ENCODE results near the gene RNF214. TPM values are rescaled to one million over a fixed set of nuclear protein-coding genes. Genes with fewer than 3 reads are reported as not detected.

The RNF214 gene
- total RNA-seq, 2 donors from 2014 or later, result 46.4 to 51.1 TPM

GRCh38 chr11:117230999-117231841 lies 1.3 kb upstream of the RNF214 start:
- no peaks in the 10 kb centered on the region for H3K27me3 ChIP-seq (ENCODE audit: control insufficient read depth, insufficient read depth, low read length, poor library complexity, severe bottlenecking)
- DNase-seq, result no peak
- H3K27ac Mint-ChIP-seq, result peak overlapping the region; percentile 89
- WGBS, 2 experiments (ENCODE audit: insufficient coverage in 1 of 2, insufficient read length in 1 of 2), result 5 to 16% methylated on average over 10 to 14 of the region's 14 CpGs
- H3K4me3 Mint-ChIP-seq, result peak overlapping the region; percentile 85
- H3K4me1 Mint-ChIP-seq, result peaks cover 31% of the 10 kb centered on the region
- H3K27me3 Mint-ChIP-seq (ENCODE audit: insufficient read depth), result no peaks in the 10 kb centered on the region
- H3K9ac ChIP-seq (ENCODE audit: extremely low read depth, low read length, poor library complexity, severe bottlenecking), result peak overlapping the region; percentile 63
- peaks cover 9% of the 10 kb centered on the region for H3K4me1 ChIP-seq (ENCODE audit: control insufficient read depth, insufficient read depth, low read length)
- peak overlapping the region; percentile 91 for H3K4me3 ChIP-seq (ENCODE audit: low read length)
- TF ChIP-seq CTCF (conservative IDR thresholded peaks at IDR 0.05), result no peak
- H3K9me3 Mint-ChIP-seq, result no peaks in the 10 kb centered on the region
- H3K36me3 Mint-ChIP-seq (ENCODE audit: low read depth), result peaks cover 24% of the 10 kb centered on the region
- H3K36me3 ChIP-seq (ENCODE audit: control insufficient read depth, insufficient read depth, low read length), result peaks cover 46% of the 10 kb centered on the region
- no peaks in the 10 kb centered on the region for H3K9me3 ChIP-seq (ENCODE audit: control insufficient read depth, low read length)
- peak overlapping the region; percentile 5 for H3K27ac ChIP-seq (ENCODE audit: low read depth, low read length)

- Mint-ChIP-seq H3K4me3 (peak within 1 kb of the TSS; percentile 85), H3K27ac (peak within 1 kb of the TSS; percentile 95), H3K36me3 (ENCODE audit: low read depth) (peaks cover 26% of the 10 kb centered on the region), H3K27me3 (ENCODE audit: insufficient read depth) (no peaks in the 10 kb centered on the region), H3K9me3 (no peaks in the 10 kb centered on the region), H3K4me1 (peaks cover 31% of the 10 kb centered on the region)
- peaks cover 47% of the 10 kb centered on the region for H3K36me3 ChIP-seq (ENCODE audit: control insufficient read depth, insufficient read depth, low read length)
- H3K4me1 ChIP-seq (ENCODE audit: control insufficient read depth, insufficient read depth, low read length), result peaks cover 9% of the 10 kb centered on the region
- DNase-seq, result no peak
- 0% methylated on average over 13 of the region's 13 CpGs; no CpG with 5 or more reads in 1 of the 2 experiments for WGBS, 2 experiments (ENCODE audit: insufficient coverage in 1 of 2, insufficient read length in 1 of 2)
- peak within 1 kb of the TSS; percentile 74 for H3K9ac ChIP-seq (ENCODE audit: extremely low read depth, low read length, poor library complexity, severe bottlenecking)
- TF ChIP-seq CTCF (conservative IDR thresholded peaks at IDR 0.05), result no peak
- H3K27ac ChIP-seq (ENCODE audit: low read depth, low read length), result peak within 1 kb of the TSS; percentile 5
- H3K4me3 ChIP-seq (ENCODE audit: low read length), result peak within 1 kb of the TSS; percentile 96
- H3K27me3 ChIP-seq (ENCODE audit: control insufficient read depth, insufficient read depth, low read length, poor library complexity, severe bottlenecking), result no peaks in the 10 kb centered on the region
- H3K9me3 ChIP-seq (ENCODE audit: control insufficient read depth, low read length), result no peaks in the 10 kb centered on the region
Measured at GRCh38 chr11:117231842-117232091, 704 bp upstream of the RNF214 start, which contains the start of gene PCSK7. Gene PCSK7 (minus strand): TSS chr11:117232073. CDS start chr11:117229844, 2,229 bp downstream.

- peaks cover 31% of the 10 kb centered on the region for H3K4me1 Mint-ChIP-seq
- no peaks in the 10 kb centered on the region for H3K27me3 ChIP-seq (ENCODE audit: control insufficient read depth, insufficient read depth, low read length, poor library complexity, severe bottlenecking)
- 0 to 5% methylated on average over 13 to 23 of the region's 27 CpGs for WGBS, 2 experiments (ENCODE audit: insufficient coverage in 1 of 2, insufficient read length in 1 of 2)
- no peak overlapping the region for H3K27ac ChIP-seq (ENCODE audit: low read depth, low read length)
- peak overlapping the region; percentile 85 for H3K4me3 Mint-ChIP-seq
- H3K9ac ChIP-seq (ENCODE audit: extremely low read depth, low read length, poor library complexity, severe bottlenecking), result peak overlapping the region; percentile 74
- H3K9me3 ChIP-seq (ENCODE audit: control insufficient read depth, low read length), result no peaks in the 10 kb centered on the region
- no peaks in the 10 kb centered on the region for H3K27me3 Mint-ChIP-seq (ENCODE audit: insufficient read depth)
- peak overlapping the region; percentile 96 for H3K4me3 ChIP-seq (ENCODE audit: low read length)
- H3K36me3 ChIP-seq (ENCODE audit: control insufficient read depth, insufficient read depth, low read length), result peaks cover 36% of the 10 kb centered on the region
- no peak for TF ChIP-seq CTCF (conservative IDR thresholded peaks at IDR 0.05)
- no peaks in the 10 kb centered on the region for H3K9me3 Mint-ChIP-seq
- DNase-seq, result peak; percentile 68
- peak overlapping the region; percentile 87 for H3K27ac Mint-ChIP-seq
- peaks cover 19% of the 10 kb centered on the region for H3K36me3 Mint-ChIP-seq (ENCODE audit: low read depth)
- peaks cover 9% of the 10 kb centered on the region for H3K4me1 ChIP-seq (ENCODE audit: control insufficient read depth, insufficient read depth, low read length)
Measured at GRCh38 chr11:117232911-117233409, 489 bp downstream of the RNF214 start.
